Loucy (cell line): ENCODE results near the gene BRSK2.

Experiments
- H2AFZ ChIP-seq: fragments of 200-600 bp; sonication (generic); 2 replicates; pipeline ENCODE4 v1.6.0; 2016; ENCODE audit warnings: antibody characterized with exemption, mild to moderate bottlenecking, low read length, moderate library complexity
- H3F3A ChIP-seq: fragments of 200-600 bp; 2 replicates; pipeline ENCODE4 v1.6.0; 2016; ENCODE audit warnings: antibody characterized with exemption, low read depth, mild to moderate bottlenecking
- H3K27me3 ChIP-seq: fragments of 200-600 bp; sonication (generic); 2 replicates; pipeline ENCODE4 v1.6.1; 2014; ENCODE audit warnings: low read length, mild to moderate bottlenecking; ENCODE audit not compliant: insufficient read depth, poor library complexity, severe bottlenecking
- H3K36me3 ChIP-seq: fragments of 200-600 bp; sonication (generic); 2 replicates; pipeline ENCODE4 v1.6.1; 2016; ENCODE audit warnings: low read length; ENCODE audit not compliant: insufficient read depth
- H3K4me1 ChIP-seq: fragments of 200-600 bp; sonication (generic); 2 replicates; pipeline ENCODE4 v1.5.1; 2014; ENCODE audit warnings: low read length, mild to moderate bottlenecking; ENCODE audit not compliant: insufficient read depth, poor library complexity, severe bottlenecking
- H3K4me2 ChIP-seq: fragments of 200-600 bp; sonication (generic); 2 replicates; pipeline ENCODE4 v1.6.0; 2014; ENCODE audit warnings: antibody characterized with exemption, low read length, low read depth, mild to moderate bottlenecking; ENCODE audit not compliant: poor library complexity, severe bottlenecking
- H3K4me3 ChIP-seq: fragments of 200-600 bp; sonication (generic); 2 replicates; pipeline ENCODE4 v1.5.1; 2014; ENCODE audit warnings: low read length, mild to moderate bottlenecking, mixed read lengths; ENCODE audit not compliant: poor library complexity, severe bottlenecking
- H3K79me2 ChIP-seq: fragments of 200-600 bp; sonication (generic); 2 replicates; pipeline ENCODE4 v1.6.1; 2014; ENCODE audit warnings: low read length; ENCODE audit not compliant: insufficient read depth
- H3K9ac ChIP-seq: fragments of 200-600 bp; sonication (generic); 2 replicates; pipeline ENCODE4 v1.6.0; 2014; ENCODE audit warnings: mild to moderate bottlenecking, low read depth, low read length, moderate library complexity; ENCODE audit not compliant: poor library complexity, severe bottlenecking
- H3K9me2 ChIP-seq: fragments of 200-600 bp; sonication (generic); replicated peaks from 2 replicates; pipeline ENCODE4 v1.6.1; 2016; ENCODE audit warnings: low read depth, low read length, mixed read lengths
- H3K9me3 ChIP-seq: fragments of 200-600 bp; sonication (generic); 2 replicates; pipeline ENCODE4 v1.6.1; 2014; ENCODE audit warnings: mild to moderate bottlenecking, antibody characterized with exemption, low read length, low read depth; ENCODE audit not compliant: insufficient read depth
- H4K20me1 ChIP-seq: fragments of 200-600 bp; sonication (generic); 2 replicates; pipeline ENCODE4 v1.6.0; 2014; ENCODE audit warnings: antibody characterized with exemption, low read length, mild to moderate bottlenecking; ENCODE audit not compliant: insufficient read depth, poor library complexity, severe bottlenecking
- CTCF ChIP-seq: fragments of 200-600 bp; sonication (generic); conservative IDR thresholded peaks from 2 replicates; pipeline ENCODE4 v1.5.1; 2014; ENCODE audit warnings: mild to moderate bottlenecking, antibody characterized with exemption, low read length
- EZH2phosphoT487 ChIP-seq: fragments of 200-600 bp; IDR thresholded peaks from 2 replicates; pipeline ENCODE4 v1.6.1; 2018; ENCODE audit warnings: antibody characterized with exemption, mild to moderate bottlenecking, moderate library complexity, borderline replicate concordance

The BRSK2 gene

GRCh38 chr11:1502168-1502953 lies 112.6 kb downstream of the BRSK2 start:
- no peaks in the 10 kb centered on the region for H3K9me2 ChIP-seq
- H3K4me1 ChIP-seq, result peaks cover 1% of the 10 kb centered on the region
- TF ChIP-seq EZH2phosphoT487 (no peak), CTCF (no peak)
- H3K9ac ChIP-seq, result no peak overlapping the region
- H3K4me2 ChIP-seq, result no peak overlapping the region
- no peaks in the 10 kb centered on the region for H3K36me3 ChIP-seq
- peaks cover 72% of the 10 kb centered on the region; the same call in 1 of the 2 replicates for H3K79me2 ChIP-seq
- H2AFZ ChIP-seq, result no peak overlapping the region
- no peaks in the 10 kb centered on the region for H3F3A ChIP-seq
- H3K27me3 ChIP-seq, result no peaks in the 10 kb centered on the region
- no peaks in the 10 kb centered on the region for H3K9me3 ChIP-seq
- peaks cover 12% of the 10 kb centered on the region for H4K20me1 ChIP-seq
- no peak overlapping the region for H3K4me3 ChIP-seq

GRCh38 chr11:1502954-1503707 lies 113.4 kb downstream of the BRSK2 start:
- no peaks in the 10 kb centered on the region for H3K36me3 ChIP-seq
- no peaks in the 10 kb centered on the region for H3K27me3 ChIP-seq
- peaks cover 18% of the 10 kb centered on the region for H4K20me1 ChIP-seq
- no peak overlapping the region for H3K4me2 ChIP-seq
- H2AFZ ChIP-seq, result no peak overlapping the region
- TF ChIP-seq CTCF (no peak), EZH2phosphoT487 (no peak)
- no peak overlapping the region for H3K4me3 ChIP-seq
- peaks cover 69% of the 10 kb centered on the region; the same call in 1 of the 2 replicates for H3K79me2 ChIP-seq
- H3K4me1 ChIP-seq, result peaks cover 8% of the 10 kb centered on the region
- H3F3A ChIP-seq, result no peaks in the 10 kb centered on the region
- no peaks in the 10 kb centered on the region for H3K9me3 ChIP-seq
- no peak overlapping the region for H3K9ac ChIP-seq
- no peaks in the 10 kb centered on the region for H3K9me2 ChIP-seq

GRCh38 chr11:1503708-1504104 lies 114.0 kb downstream of the BRSK2 start:
- H3K9me3 ChIP-seq, result no peaks in the 10 kb centered on the region
- H3K9ac ChIP-seq, result no peak overlapping the region
- no peaks in the 10 kb centered on the region for H3K27me3 ChIP-seq
- H3K9me2 ChIP-seq, result no peaks in the 10 kb centered on the region
- no peak overlapping the region for H3K4me3 ChIP-seq
- peaks cover 67% of the 10 kb centered on the region; the same call in 1 of the 2 replicates for H3K79me2 ChIP-seq
- H3K36me3 ChIP-seq, result no peaks in the 10 kb centered on the region
- no peak overlapping the region for H3K4me2 ChIP-seq
- peaks cover 18% of the 10 kb centered on the region for H4K20me1 ChIP-seq
- no peaks in the 10 kb centered on the region for H3F3A ChIP-seq
- TF ChIP-seq EZH2phosphoT487, result no peak
- TF ChIP-seq CTCF, result no peak
- no peak overlapping the region for H2AFZ ChIP-seq
- peaks cover 8% of the 10 kb centered on the region for H3K4me1 ChIP-seq
